ENCODE data around the gene LTA.

LTA gene

DNA sequence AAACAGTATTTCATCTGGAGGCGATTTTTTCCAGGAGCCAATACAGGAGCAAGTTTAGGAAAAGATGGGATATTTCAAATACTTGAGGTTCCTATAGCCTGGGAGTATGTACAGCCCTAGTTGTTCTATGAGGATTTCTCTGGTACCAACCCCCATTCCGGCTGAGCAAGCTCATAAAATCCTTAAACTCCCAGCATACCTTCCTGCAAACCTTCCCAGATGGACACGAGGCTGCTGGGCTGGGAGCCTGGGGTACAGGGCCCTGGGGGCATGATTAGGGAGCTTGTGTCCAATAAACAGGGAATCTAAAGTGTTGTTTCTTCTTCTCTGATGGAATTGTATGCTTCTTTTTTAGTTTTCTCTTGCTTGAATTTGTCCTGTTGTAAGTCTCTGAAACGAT lies 49.9 kb downstream of the LTA start:
- Histone ChIP-seq H3K4me3 (ENCODE audit: low read depth, low read length) (peak overlapping the region; percentile 85), H3K27me3 (no peaks in the 10 kb centered on the region), H3K4me1 (no peaks in the 10 kb centered on the region), H3K36me3 (peaks cover 52% of the 10 kb centered on the region), H3K9me3 (no peaks in the 10 kb centered on the region)
- TF ChIP-seq, protein P1, sequence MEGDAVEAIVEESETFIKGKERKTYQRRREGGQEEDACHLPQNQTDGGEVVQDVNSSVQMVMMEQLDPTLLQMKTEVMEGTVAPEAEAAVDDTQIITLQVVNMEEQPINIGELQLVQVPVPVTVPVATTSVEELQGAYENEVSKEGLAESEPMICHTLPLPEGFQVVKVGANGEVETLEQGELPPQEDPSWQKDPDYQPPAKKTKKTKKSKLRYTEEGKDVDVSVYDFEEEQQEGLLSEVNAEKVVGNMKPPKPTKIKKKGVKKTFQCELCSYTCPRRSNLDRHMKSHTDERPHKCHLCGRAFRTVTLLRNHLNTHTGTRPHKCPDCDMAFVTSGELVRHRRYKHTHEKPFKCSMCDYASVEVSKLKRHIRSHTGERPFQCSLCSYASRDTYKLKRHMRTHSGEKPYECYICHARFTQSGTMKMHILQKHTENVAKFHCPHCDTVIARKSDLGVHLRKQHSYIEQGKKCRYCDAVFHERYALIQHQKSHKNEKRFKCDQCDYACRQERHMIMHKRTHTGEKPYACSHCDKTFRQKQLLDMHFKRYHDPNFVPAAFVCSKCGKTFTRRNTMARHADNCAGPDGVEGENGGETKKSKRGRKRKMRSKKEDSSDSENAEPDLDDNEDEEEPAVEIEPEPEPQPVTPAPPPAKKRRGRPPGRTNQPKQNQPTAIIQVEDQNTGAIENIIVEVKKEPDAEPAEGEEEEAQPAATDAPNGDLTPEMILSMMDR (IDR thresholded peaks at IDR 0.05; ENCODE audit: low read depth, low read length) = no peak
- no peak for DNase-seq

DNA sequence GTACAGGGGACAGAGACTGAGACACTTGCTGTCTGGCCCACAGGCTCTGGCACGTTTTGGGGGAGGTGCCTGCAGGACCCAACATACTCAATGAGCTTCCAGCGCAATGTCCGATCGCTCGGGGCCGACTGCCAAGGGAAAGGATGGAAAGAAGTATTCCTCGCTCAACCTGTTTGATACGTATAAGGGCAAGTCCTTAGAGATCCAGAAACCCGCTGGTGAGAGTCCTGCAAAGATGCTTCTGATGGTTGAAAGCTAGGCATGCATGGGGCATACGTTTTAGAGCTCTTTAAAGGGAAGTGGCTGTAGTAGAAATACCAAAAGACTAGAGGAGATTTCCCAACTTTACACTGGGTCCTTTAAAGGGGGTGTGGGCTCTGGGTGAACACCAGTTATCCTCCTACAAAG lies 50.6 kb downstream of the LTA start:
- no peak for DNase-seq
- TF ChIP-seq, protein P1 (IDR thresholded peaks at IDR 0.05; ENCODE audit: low read depth, low read length) = no peak

More for the DNA sequence above, 50.6 kb downstream of the LTA start:
- Histone ChIP-seq H3K4me1 (no peaks in the 10 kb centered on the region), H3K9me3 (no peaks in the 10 kb centered on the region), H3K36me3 (peaks cover 59% of the 10 kb centered on the region), H3K27me3 (no peaks in the 10 kb centered on the region), H3K4me3 (ENCODE audit: low read depth, low read length) (peak overlapping the region; percentile 85)

Measured in BE2C (cell line).